Osteocyte (in vitro differentiated cells): ENCODE results near the gene RIN1. TPM values are rescaled to one million over a fixed set of nuclear protein-coding genes. Genes with fewer than 3 reads are reported as not detected.

Source experiments
- DNase-seq: peaks from one replicate; pipeline ENCODE4 v3.0.0; 2021; ENCODE audit warnings: mixed read lengths; ENCODE audit not compliant: unreplicated experiment; ENCODE audit errors: extremely low spot score
- H3K27ac Mint-ChIP-seq: one replicate; pipeline ENCODE4 v1.8.0; 2021; ENCODE audit warnings: mild to moderate bottlenecking, mixed read lengths; ENCODE audit not compliant: unreplicated experiment
- H3K27me3 Mint-ChIP-seq: one replicate; pipeline ENCODE4 v1.8.0; 2021; ENCODE audit warnings: mixed read lengths; ENCODE audit not compliant: unreplicated experiment
- H3K36me3 Mint-ChIP-seq: one replicate; pipeline ENCODE4 v1.8.0; 2021; ENCODE audit warnings: mixed read lengths; ENCODE audit not compliant: unreplicated experiment
- H3K4me1 Mint-ChIP-seq: one replicate; pipeline ENCODE4 v1.8.0; 2021; ENCODE audit warnings: mixed read lengths; ENCODE audit not compliant: unreplicated experiment
- H3K4me3 Mint-ChIP-seq: one replicate; pipeline ENCODE4 v1.8.0; 2021; ENCODE audit warnings: mild to moderate bottlenecking, moderate library complexity, mixed read lengths; ENCODE audit not compliant: unreplicated experiment
- H3K9me3 Mint-ChIP-seq: one replicate; pipeline ENCODE4 v1.8.0; 2021; ENCODE audit warnings: mixed read lengths; ENCODE audit not compliant: unreplicated experiment
- CTCF ChIP-seq: fragments of 200-600 bp; sonication (generic); IDR thresholded peaks from 2 replicates; pipeline ENCODE4 v1.5.0; 2021; ENCODE audit warnings: antibody characterized with exemption, mild to moderate bottlenecking, moderate library complexity
- total RNA-seq: library from RNA; stranded (reverse); gene quantifications from 2 replicates; pipeline ENCODE4 v1.2.1, GENCODE V29; 2021

RIN1 gene
- total RNA-seq, 1 donor from 2014 or later: 23.6 TPM

DNA sequence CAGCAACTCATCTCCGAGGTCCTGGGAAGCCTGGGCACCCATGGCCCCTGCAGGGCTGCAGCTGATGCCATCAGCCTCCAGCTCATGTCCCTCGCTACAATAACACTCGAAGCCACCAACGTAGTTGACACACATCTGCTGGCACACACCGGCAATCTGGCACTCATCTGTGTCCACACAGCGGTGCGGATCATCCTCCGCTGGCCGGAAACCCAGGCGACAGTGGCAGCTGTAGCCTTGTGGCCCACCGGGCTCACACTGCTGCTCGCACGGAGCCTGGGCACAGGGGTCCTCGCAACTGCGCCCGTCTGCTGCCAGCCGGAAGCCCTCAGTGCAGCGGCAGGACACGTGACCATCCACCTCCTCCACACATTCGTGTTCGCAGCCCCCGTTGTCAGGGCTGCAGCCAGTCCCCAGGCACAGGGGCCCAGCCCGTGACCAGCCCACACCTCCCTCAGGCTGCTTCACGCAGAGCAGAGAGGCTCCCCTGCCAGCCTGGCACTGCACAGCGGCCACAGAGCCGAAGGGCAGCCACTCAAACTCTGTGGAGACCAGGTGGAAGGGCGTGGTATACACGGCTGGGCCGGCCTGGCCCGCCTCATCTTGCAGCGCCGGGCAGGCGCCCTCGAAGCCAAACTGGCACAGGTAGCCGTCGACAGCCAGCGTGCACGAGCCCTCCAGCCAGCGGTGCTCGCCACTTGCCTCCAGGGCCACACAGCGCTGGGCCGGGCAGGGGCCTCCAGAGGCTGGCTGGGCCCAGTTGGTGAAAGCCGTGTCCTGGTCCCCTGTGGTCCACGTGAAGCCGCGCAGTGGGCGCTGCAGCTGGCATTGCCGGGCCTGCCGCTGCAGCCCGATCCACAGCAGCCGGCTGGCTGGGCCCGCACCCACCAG lies 20.1 kb downstream of the RIN1 start:
- no peak for DNase-seq
- Mint-ChIP-seq H3K4me1 (peaks cover 55% of the 10 kb centered on the region), H3K36me3 (no peaks in the 10 kb centered on the region), H3K4me3 (peak overlapping the region; percentile 55), H3K9me3 (no peaks in the 10 kb centered on the region), H3K27ac (peak overlapping the region; percentile 98), H3K27me3 (no peaks in the 10 kb centered on the region)
- no peak for TF ChIP-seq CTCF

GRCh38 chr11:66315498-66315885 lies 20.7 kb downstream of the RIN1 start:
- Mint-ChIP-seq H3K9me3 (no peaks in the 10 kb centered on the region), H3K4me1 (peaks cover 55% of the 10 kb centered on the region), H3K27me3 (no peaks in the 10 kb centered on the region), H3K4me3 (peak overlapping the region; percentile 55), H3K27ac (peak overlapping the region; percentile 98), H3K36me3 (no peaks in the 10 kb centered on the region)
- no peak for DNase-seq
- TF ChIP-seq CTCF: no peak

DNA sequence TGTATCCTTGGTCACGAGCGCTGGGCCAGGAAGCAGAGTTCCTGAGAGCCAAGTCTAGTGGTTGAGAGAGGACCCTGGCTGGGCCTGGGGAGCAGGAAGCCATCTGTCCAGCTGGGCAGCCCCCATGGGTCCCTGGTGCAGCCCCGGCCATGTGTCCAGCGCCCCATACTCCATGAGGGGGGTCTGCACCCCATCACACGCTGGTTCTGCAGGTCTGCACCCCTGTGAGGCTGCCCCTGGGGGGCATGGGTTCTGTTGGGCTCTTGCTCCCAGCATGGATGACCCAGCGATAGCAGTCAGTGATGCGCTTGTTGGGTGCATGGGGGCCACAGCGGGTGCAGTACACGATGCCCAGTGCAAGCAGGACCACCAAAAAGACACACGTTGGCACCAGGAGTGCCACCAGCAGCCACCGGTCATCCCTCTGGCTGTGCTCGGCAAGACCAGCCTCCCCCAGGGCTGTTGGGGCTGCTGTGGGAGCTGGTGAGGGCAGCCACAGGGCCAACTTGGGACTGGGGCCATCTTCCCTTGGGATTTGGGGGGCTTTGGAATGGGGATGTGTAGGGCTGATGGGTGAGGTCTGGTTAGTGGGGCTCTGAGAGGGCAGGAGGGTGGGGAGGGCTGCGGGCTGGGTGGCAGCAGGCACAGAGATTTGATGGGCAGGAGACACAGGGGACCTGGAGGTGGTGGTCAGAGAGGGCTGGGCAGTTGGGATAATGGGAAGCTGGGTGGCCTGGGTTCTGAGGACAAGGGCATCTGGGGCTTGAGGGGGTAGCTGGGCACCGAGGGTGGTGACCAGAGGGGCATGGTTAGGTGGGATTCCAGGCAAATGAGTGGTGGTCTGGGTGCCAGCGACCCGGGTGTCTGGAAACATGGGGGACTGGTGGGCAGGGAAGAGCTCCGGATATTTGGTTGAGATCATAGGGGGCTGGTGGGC lies 21.4 kb downstream of the RIN1 start:
- Mint-ChIP-seq H3K36me3 (no peaks in the 10 kb centered on the region), H3K27me3 (no peaks in the 10 kb centered on the region), H3K4me1 (peaks cover 55% of the 10 kb centered on the region), H3K27ac (peak overlapping the region; percentile 98), H3K4me3 (peak overlapping the region; percentile 51), H3K9me3 (no peaks in the 10 kb centered on the region)
- DNase-seq: no peak
- no peak for TF ChIP-seq CTCF

DNA sequence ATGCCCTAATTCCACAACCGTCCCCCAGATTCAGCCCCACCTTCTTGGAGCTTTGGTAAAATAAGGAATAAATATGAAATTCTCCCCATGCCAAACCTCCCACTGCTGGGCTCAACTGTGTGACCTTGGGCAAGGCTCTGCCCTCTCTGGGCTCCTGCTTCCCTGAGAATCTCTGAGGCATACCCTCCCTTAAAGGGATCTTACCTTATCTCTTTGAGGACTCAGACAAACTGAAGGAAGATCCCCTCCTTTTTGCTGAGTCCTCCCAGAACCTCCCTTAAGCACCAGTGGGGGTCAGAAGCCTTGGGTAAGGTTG lies 22.1 kb downstream of the RIN1 start:
- Mint-ChIP-seq H3K27ac (peak overlapping the region; percentile 98), H3K36me3 (no peaks in the 10 kb centered on the region), H3K9me3 (no peaks in the 10 kb centered on the region), H3K27me3 (peaks cover under 1% of the 10 kb centered on the region), H3K4me1 (peaks cover 53% of the 10 kb centered on the region), H3K4me3 (peak overlapping the region; percentile 78)
- no peak for TF ChIP-seq CTCF
- DNase-seq: no peak
